ENCODE data around the gene GGTA1.

- no peak for TF ChIP-seq EZH2 (IDR thresholded peaks at IDR 0.05; ENCODE audit: low read length, unreplicated experiment)
- TF ChIP-seq CTCF (conservative IDR thresholded peaks at IDR 0.05; ENCODE audit: low read depth, low read length), result no peak
Observed at GRCh38 chr9:121437891-121438290, 61.8 kb downstream of the GGTA1 start.

Data from PC-3 (cell line).